OCI-LY1 (cell line): ENCODE results near the gene ZBTB8OS.

Experiments
- EZH2 ChIP-seq: fragments of 200-600 bp; sonication (generic), shearing (Covaris generic); IDR thresholded peaks from 2 replicates; pipeline ENCODE4 v1.8.0; 2017; ENCODE audit warnings: borderline replicate concordance, mixed run types, mild to moderate bottlenecking, antibody characterized with exemption, low read length, moderate library complexity, mixed read lengths
- TF ChIP-seq, protein P1 (sequence below): fragments of 200-600 bp; sonication (generic), shearing (Covaris generic); IDR thresholded peaks from 2 replicates; pipeline ENCODE4 v1.5.1; 2017; ENCODE audit warnings: mild to moderate bottlenecking, antibody characterized with exemption, low read length, moderate library complexity, mixed read lengths

DNA sequence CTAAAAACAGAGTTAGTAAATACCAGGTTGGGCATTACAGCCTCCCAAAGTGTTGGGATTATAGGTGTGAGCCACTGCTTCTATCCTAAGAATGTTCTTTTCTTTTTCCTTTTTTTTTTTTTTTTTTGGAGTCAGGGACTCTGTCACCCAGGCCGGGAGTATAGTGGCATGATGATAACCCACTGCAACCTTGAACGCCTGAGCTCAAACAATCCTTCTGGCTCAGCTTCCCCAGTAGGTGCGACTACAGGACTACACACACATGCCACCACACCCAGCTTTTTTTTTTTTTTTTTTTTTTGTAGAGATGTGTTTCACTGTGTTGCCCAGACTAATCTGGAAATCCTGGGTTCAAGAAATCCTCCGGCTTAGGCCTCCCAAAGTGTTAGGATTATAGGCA lies 5.9 kb downstream of the ZBTB8OS start:
- TF ChIP-seq, protein P1, sequence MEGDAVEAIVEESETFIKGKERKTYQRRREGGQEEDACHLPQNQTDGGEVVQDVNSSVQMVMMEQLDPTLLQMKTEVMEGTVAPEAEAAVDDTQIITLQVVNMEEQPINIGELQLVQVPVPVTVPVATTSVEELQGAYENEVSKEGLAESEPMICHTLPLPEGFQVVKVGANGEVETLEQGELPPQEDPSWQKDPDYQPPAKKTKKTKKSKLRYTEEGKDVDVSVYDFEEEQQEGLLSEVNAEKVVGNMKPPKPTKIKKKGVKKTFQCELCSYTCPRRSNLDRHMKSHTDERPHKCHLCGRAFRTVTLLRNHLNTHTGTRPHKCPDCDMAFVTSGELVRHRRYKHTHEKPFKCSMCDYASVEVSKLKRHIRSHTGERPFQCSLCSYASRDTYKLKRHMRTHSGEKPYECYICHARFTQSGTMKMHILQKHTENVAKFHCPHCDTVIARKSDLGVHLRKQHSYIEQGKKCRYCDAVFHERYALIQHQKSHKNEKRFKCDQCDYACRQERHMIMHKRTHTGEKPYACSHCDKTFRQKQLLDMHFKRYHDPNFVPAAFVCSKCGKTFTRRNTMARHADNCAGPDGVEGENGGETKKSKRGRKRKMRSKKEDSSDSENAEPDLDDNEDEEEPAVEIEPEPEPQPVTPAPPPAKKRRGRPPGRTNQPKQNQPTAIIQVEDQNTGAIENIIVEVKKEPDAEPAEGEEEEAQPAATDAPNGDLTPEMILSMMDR, result no peak
- no peak for TF ChIP-seq EZH2
